Astrocyte of the cerebellum (primary cell): Measurements from ENCODE around the gene SMARCD3.

ENCODE experiments used
- DNase-seq: peaks from one replicate; pipeline ENCODE4 v3.0.0-alpha.2; 2011; ENCODE audit warnings: low read depth
- H3K4me3 ChIP-seq: 2 replicates; pipeline ENCODE4 v1.5.1; 2011; ENCODE audit warnings: mild to moderate bottlenecking, low read depth, low read length, moderate library complexity
- in situ Hi-C: cut with HindIII; loops from 2 replicates; pipeline ENCODE4 v1.10.0; 2017; ENCODE audit warnings: low sequenced_read_pairs
- TF ChIP-seq, protein P1 (sequence below): IDR thresholded peaks from 2 replicates; pipeline ENCODE4 v1.5.1; 2012; ENCODE audit warnings: low read length, low read depth, moderate library complexity, mild to moderate bottlenecking; ENCODE audit errors: missing control alignments

The SMARCD3 gene

DNA sequence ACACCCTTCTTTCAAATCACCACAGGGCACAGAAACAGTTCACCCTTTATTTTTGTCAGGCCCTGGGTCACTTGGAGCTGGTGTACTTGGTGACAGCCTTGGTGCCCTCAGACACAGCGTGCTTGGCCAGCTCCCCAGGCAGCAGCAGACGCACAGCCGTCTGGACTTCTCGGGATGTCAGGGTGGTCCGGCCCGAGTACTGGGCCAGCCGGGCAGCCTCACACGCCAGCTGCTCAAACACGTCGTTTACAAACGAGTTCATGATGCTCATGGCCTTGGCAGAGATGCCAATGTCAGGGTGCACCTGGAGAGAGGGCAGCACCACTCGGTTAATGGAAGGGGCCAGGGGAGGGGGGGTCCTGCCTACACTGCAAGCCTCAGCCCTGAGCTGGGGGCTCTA, 40.7 kb downstream of the SMARCD3 start:
- in situ Hi-C loops = loop anchor here (5.0 kb wide), 1 partner anchor 41 kb away; the partner anchor contains the start of gene GBX1
- H3K4me3 ChIP-seq = no peak overlapping the region
- TF ChIP-seq, protein P1, sequence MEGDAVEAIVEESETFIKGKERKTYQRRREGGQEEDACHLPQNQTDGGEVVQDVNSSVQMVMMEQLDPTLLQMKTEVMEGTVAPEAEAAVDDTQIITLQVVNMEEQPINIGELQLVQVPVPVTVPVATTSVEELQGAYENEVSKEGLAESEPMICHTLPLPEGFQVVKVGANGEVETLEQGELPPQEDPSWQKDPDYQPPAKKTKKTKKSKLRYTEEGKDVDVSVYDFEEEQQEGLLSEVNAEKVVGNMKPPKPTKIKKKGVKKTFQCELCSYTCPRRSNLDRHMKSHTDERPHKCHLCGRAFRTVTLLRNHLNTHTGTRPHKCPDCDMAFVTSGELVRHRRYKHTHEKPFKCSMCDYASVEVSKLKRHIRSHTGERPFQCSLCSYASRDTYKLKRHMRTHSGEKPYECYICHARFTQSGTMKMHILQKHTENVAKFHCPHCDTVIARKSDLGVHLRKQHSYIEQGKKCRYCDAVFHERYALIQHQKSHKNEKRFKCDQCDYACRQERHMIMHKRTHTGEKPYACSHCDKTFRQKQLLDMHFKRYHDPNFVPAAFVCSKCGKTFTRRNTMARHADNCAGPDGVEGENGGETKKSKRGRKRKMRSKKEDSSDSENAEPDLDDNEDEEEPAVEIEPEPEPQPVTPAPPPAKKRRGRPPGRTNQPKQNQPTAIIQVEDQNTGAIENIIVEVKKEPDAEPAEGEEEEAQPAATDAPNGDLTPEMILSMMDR = no peak
- DNase-seq = no peak

DNA sequence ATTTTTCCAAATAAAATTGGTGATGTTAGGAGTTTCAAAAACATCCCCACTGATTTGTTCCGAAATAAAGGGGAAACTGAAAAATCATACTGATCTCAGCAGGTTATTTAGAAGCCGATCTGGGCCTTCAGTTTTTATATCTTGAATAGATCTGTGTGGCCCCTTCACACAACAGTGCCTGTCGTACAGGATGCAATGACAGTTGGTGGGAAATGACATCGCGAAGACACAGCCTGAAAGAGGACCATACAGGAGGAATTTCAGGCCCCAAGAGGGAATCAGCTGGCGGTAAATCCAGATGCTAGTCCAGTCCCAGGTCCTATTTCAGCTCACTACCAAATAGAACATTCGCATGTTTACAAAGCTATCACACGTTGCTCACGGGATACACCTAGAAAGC, 41.2 kb downstream of the SMARCD3 start:
- no peak for DNase-seq

DNA sequence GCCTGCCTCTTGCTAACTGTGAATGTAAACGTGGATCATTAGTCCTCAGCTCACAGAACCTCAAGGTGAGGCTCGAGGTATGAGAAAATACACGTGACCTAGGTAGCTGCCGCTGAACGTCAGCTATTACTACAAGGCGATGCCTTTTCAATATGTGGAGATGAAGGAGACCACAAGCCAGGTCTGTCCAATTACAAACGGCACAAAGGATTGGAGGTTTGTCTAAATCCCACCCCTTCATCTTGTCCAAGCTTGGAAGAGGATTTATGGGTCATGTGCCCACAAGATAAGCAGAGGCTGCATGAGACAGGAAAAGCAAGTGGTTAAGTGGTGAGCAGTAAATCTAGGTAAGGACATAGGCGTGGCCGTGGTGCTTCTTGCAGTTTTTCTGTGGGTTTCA, 41.6 kb downstream of the SMARCD3 start:
- TF ChIP-seq, protein P1 = no peak
- DNase-seq = no peak
- H3K4me3 ChIP-seq = no peak overlapping the region
- in situ Hi-C loops = loop anchor here (5.0 kb wide), 1 partner anchor 40 kb away; the partner anchor contains the start of gene GBX1

More for the DNA sequence above, 41.2 kb downstream of the SMARCD3 start:
- no peak overlapping the region for H3K4me3 ChIP-seq
- in situ Hi-C loops = loop anchor here (5.0 kb wide), 1 partner anchor 40 kb away; the partner anchor contains the start of gene GBX1
- TF ChIP-seq, protein P1 = no peak

DNA sequence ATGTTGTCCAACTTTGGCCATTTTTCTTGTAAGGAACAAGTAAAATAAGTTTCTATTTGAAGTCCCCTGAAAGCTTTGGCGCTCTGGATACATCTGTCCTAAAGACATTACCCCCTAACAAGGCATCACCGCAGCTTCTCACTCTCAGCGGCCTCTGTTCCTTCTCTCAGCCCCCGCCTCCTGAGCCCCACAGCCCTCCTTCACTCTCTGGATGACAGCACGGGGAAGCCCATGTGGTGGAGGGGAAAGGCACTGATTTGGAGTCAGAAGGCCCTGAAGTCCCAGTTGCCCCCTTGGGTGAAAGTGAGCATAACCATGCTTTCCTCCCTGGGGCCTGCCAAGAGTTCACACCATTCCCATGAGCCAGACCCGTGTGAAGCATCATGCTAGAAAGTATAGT, 42.8 kb downstream of the SMARCD3 start:
- H3K4me3 ChIP-seq = no peak overlapping the region
- in situ Hi-C loops = loop anchor here (5.0 kb wide), 1 partner anchor 38 kb away; the partner anchor contains the start of gene GBX1
- TF ChIP-seq, protein P1 = no peak
- no peak for DNase-seq

DNA sequence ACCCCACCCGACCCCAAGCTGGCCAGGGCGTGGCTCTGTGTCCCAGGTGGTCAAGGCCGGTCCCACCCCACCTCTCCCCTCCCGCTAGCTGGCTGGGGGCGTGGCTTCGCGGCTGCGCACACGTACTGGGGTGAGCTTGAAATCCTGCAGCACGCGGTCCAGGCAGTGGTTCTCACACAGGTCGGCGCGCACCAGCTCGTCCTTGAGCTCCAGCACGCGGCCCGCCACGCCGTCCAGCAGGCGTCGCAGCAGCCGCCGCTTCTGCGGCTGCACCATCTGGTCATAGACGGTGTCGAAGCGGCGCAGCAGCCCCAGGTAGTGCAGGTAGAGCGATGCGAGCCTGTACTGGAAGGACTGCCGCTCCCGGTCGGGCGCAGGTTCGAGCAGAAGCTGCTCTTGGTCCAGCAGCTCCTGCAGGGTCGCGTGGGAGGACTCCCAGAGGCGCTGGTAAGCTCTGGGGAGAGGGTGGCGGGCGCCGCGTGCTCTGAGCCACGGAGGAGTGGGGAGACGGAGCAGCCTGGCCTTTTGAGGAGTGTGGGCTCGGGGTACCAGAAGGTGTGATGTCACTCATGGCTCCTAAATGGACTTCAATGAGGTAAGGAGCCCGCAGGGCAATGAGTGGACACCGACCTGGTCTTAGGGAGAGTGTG, 44.0 kb downstream of the SMARCD3 start:
- in situ Hi-C loops = loop anchor here (5.0 kb wide), 1 partner anchor 37 kb away; the partner anchor contains the start of gene GBX1
- DNase-seq = no peak
- TF ChIP-seq, protein P1 = no peak
- no peak overlapping the region for H3K4me3 ChIP-seq

DNA sequence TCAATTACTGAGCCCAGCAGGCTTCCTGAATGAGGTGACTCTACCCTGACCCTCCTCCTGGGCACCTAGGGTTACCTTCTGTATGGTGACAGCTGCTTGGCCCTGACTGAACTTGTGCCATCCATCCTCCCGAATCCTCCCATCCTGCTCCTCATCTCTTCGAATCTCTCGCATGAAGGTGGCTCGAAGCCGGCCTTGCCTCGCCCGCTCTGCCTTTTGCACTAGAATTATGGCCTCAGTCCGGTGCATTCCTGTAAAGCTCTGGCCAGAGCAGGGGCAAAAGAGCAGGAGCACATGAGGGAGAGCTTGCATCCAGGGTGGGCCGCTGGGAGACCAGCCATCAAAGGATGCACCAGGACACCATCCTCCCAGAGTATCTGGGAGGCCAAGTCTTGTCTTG, 45.7 kb downstream of the SMARCD3 start:
- no peak for DNase-seq
- TF ChIP-seq, protein P1 = no peak
- in situ Hi-C loops = no loop called here
- H3K4me3 ChIP-seq = no peak overlapping the region
